Activated CD4-positive, alpha-beta T cell treated with anti-CD3 and anti-CD28 coated beads for 24 hours (primary cell): Measurements from ENCODE around the gene CXorf65.

ENCODE experiments used
- DNase-seq, 2 donors: peaks; one replicate each; pipeline ENCODE4 v3.0.0-alpha.2; 2020; ENCODE audit warnings: low read depth in 2 of 2

Gene CXorf65

DNA sequence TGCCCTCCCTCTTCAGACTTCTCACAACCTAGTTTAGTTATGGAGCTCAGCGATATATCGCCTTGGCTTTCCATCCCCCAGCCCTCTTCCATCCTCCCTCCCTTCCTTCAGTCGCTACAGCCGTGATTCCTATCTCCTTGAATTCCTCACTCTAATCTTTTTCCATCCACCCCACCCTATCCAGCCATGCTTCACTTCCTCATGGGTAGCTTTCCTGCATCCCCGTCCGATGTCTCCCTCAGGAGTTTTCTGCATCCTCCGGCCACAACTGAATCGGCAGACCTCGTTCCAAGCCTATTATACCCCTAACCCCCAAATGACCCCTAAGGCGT, 38.9 kb downstream of the CXorf65 start:
- DNase-seq, result no peak

DNA sequence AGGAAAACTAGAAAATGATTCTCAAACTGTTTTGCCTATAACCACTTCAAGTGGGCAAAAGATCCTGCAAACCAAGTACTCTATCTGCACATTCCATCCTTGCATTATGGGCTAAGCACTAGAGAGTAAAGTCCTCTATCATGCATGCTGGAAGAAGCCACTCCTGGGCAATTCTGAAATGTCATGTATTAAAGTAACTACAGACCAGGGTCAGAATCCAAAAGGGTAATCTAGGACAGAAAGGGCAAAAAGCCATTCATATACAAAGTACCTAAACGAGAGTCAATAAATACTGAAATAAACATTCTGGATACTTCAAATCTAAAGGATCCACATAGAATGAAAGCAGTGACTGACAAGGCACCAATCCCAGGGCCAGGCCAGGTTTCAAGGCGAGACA, 39.5 kb downstream of the CXorf65 start:
- DNase-seq, result no peak

DNA sequence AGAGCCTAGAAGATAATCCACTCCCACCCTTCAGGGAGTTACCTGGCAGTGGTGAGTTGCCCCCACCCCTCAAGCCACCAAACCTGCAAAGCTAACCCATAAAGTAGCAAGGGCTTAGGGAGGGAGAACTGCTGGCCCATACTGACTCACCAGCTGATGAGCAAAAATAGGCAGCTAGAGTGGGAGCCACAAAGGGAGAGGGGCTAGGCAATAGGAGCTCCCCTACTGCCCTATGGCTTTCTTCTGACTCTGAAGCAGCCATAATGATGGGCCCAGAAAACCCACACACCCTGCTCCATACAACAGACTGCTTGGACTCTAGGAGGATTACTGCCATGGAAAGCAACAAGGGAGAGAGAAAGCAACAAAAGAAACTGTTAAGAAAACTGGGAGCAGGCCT, 46.4 kb downstream of the CXorf65 start:
- no peak for DNase-seq

DNA sequence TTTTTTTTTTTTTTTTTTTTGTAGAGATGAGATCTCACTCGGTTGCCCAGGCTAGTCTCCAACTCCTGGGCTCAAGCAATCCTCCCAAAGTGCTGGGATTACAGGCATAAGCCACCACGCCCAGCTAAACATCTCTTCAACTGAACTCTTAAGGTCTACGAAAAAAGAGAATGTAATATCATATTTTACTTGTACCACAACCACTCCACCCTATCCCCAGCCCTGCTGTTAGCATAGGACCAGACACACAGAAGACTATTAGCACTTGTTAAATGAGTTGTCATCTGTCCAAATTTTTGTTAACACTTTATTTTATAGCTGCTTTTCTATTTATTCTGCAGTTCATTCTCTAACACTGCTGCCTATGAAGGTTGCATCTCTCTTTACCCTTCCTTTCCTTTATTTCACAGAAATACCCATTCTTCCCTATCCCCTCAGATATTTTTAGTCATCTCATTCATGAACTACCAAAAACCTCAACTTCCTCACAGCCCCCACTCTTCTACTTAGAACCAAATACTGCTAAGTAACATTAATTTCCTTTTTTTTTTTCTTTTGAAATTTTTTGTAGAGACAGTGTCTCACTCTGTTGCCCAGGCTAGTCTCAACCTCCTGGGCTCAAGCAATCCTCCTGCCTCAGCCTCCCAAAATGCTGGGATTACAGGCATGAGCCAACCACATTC, 48.6 kb downstream of the CXorf65 start:
- no peak for DNase-seq

DNA sequence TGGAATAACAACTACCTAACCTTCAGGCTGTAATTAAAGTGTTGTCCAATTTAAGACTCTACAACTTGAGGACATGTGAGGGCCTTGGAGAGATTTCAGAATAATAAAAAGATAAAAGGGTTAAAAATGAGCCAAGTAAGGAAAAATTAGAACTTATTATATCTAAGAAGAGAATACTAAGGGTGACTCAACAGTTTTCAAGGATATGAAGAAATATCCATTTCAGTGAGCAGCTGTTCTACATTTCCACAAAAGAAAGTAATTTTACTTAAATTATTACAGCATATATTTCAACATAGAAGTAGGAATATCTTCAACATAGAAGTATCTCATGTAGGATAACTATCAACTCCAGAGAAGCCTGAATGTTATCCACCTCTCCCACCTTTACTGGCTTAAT, 49.7 kb downstream of the CXorf65 start:
- no peak for DNase-seq
